GM19397 (cell line): ENCODE data around the gene ALK.

ENCODE experiments used
- ATAC-seq: cut with Tn5 transposase; IDR thresholded peaks from one replicate; pipeline ENCODE4 v1.9.1; 2021; ENCODE audit warnings: mild to moderate bottlenecking, moderate library complexity; ENCODE audit not compliant: unreplicated experiment

The ALK gene

GRCh38 chr2:29189052-29189451, 732.3 kb downstream of the ALK start:
- ATAC-seq = no peak

GRCh38 chr2:29187926-29188325, 733.5 kb downstream of the ALK start:
- no peak for ATAC-seq

GRCh38 chr2:29186817-29187216, 734.6 kb downstream of the ALK start:
- no peak for ATAC-seq

- ATAC-seq = no peak
These were observed 736.9 kb downstream of the ALK start for GRCh38 chr2:29184531-29184930.

GRCh38 chr2:29182920-29183319, 738.5 kb downstream of the ALK start:
- ATAC-seq = no peak

GRCh38 chr2:29182334-29182733, 739.1 kb downstream of the ALK start:
- ATAC-seq = no peak

GRCh38 chr2:29175338-29175737, 746.0 kb downstream of the ALK start:
- ATAC-seq = no peak

GRCh38 chr2:29174937-29175336, 746.4 kb downstream of the ALK start:
- ATAC-seq = no peak

- ATAC-seq = no peak
These were observed 754.9 kb downstream of the ALK start for GRCh38 chr2:29166242-29167039.

- no peak for ATAC-seq
These were observed 755.8 kb downstream of the ALK start for GRCh38 chr2:29165362-29166241.

- ATAC-seq = no peak
These were observed 757.1 kb downstream of the ALK start for GRCh38 chr2:29164091-29164846.

GRCh38 chr2:29162204-29162928, 759.0 kb downstream of the ALK start:
- no peak for ATAC-seq

GRCh38 chr2:29160184-29160583, 761.2 kb downstream of the ALK start:
- no peak for ATAC-seq

- ATAC-seq = no peak
These were observed 762.3 kb downstream of the ALK start for GRCh38 chr2:29159125-29159524.

- ATAC-seq = no peak
These were observed 764.3 kb downstream of the ALK start for GRCh38 chr2:29157131-29157530.

- no peak for ATAC-seq
These were observed 765.8 kb downstream of the ALK start for GRCh38 chr2:29155578-29155977.

- ATAC-seq = no peak
These were observed 766.8 kb downstream of the ALK start for GRCh38 chr2:29154610-29155009.

- ATAC-seq = no peak
These were observed 773.4 kb downstream of the ALK start for GRCh38 chr2:29147963-29148362.

- ATAC-seq = no peak
These were observed 775.2 kb downstream of the ALK start for GRCh38 chr2:29146197-29146596.

GRCh38 chr2:29143657-29144056, 777.7 kb downstream of the ALK start:
- ATAC-seq = no peak
